ENCODE results near the gene CLDN17. TPM values are rescaled to one million over a fixed set of nuclear protein-coding genes. Genes with fewer than 3 reads are reported as not detected.

CLDN17 gene
- total RNA-seq, 1 donor, result not detected

- DNase-seq (ENCODE audit: low read depth), result no peak
- TF ChIP-seq CTCF (IDR thresholded peaks at IDR 0.05; ENCODE audit: insufficient read depth, low read length), result no peak
Observed at GRCh38 chr21:30166171-30166570, 434 bp downstream of the CLDN17 start.

GRCh38 chr21:30164796-30165195 is 1.8 kb downstream of the CLDN17 start:
- no peak overlapping the region for H3K4me3 ChIP-seq (ENCODE audit: low read depth, low read length)
- no peak for DNase-seq (ENCODE audit: low read depth)
- TF ChIP-seq CTCF (IDR thresholded peaks at IDR 0.05; ENCODE audit: insufficient read depth, low read length), result no peak

More at GRCh38 chr21:30166171-30166570, 434 bp downstream of the CLDN17 start:
- H3K4me3 ChIP-seq (ENCODE audit: low read depth, low read length), result no peak overlapping the region

DNA sequence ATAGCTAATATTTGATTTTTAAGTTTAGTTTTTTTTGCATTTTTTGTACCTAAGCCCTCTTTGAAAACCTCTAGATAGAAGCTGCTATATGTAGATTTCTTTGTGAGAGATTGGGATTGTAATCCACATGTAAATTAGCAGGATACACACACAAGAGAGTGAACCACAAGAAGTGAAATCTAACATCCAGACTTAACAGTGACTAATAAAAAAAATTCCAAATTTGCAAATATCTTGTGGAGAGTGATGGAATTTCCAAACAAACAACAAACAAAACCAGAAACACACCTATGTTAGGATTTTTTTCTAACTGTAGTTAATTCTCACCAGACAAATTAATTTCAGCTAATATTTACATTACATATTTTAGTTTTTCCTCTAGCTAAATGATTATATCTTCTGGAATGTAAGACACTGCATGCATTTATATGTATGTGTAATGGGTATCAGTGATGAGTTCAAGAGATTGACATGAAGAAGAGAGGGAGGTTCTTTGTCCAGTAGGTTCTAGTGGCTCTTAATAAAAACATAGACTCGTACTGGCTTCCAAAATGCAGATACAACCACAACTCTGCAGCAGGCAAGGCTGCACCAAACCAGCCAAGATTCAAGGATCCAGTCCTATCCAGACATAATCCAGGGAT is 12.8 kb downstream of the CLDN17 start:
- no peak for DNase-seq (ENCODE audit: low read depth)

GRCh38 chr21:30152792-30153191 is 13.8 kb downstream of the CLDN17 start:
- no peak for TF ChIP-seq CTCF (IDR thresholded peaks at IDR 0.05; ENCODE audit: insufficient read depth, low read length)
- no peak for DNase-seq (ENCODE audit: low read depth)
- H3K4me3 ChIP-seq (ENCODE audit: low read depth, low read length), result no peak overlapping the region

More for the DNA sequence above, 12.8 kb downstream of the CLDN17 start:
- TF ChIP-seq CTCF (IDR thresholded peaks at IDR 0.05; ENCODE audit: insufficient read depth, low read length), result no peak
- no peak overlapping the region for H3K4me3 ChIP-seq (ENCODE audit: low read depth, low read length)

GRCh38 chr21:30148906-30149305 is 17.7 kb downstream of the CLDN17 start:
- DNase-seq (ENCODE audit: low read depth), result no peak

DNA sequence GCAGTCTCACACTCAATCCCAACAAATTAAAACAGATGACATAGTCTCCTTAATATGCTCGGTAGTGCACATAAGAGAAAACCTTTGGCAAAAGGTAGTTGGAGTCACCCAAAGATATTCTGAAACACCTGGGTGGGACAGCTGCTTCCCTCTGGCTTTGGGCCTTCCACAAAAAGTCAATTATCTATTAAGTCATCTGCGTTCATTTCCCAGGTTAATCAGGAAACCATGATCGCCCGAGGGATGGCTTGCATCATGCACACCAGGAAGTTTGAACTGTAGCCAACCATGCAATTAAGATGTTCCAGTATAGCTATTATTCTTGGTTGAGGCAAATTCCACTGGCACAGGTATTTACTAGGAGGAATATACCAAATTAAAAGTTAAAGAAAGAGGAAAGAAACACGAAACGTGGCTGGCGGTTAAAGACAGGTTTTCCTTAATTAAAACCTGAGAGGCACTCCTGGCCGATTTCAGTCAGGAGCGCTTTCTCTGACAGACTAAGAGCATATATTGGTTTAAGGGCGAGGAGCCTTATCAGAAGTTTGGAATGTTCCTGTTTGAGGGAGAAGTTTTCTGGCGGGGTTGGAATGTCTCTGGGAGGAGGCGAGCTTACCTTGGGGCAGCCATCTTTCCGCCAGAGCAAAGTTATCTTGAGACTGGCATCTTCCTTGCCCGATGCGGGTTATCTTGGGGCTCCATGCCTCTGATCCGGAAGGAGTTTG is 19.9 kb downstream of the CLDN17 start:
- DNase-seq (ENCODE audit: low read depth), result no peak
- H3K4me3 ChIP-seq (ENCODE audit: low read depth, low read length), result no peak overlapping the region
- TF ChIP-seq CTCF (IDR thresholded peaks at IDR 0.05; ENCODE audit: insufficient read depth, low read length), result no peak

More at GRCh38 chr21:30148906-30149305, 17.7 kb downstream of the CLDN17 start:
- no peak for TF ChIP-seq CTCF (IDR thresholded peaks at IDR 0.05; ENCODE audit: insufficient read depth, low read length)
- H3K4me3 ChIP-seq (ENCODE audit: low read depth, low read length), result no peak overlapping the region
